PC-9 (cell line): ENCODE results near the gene TMEM187. TPM values are rescaled to one million over a fixed set of nuclear protein-coding genes. Genes with fewer than 3 reads are reported as not detected.

Source experiments
- BruUV-seq: library from RNA; stranded (reverse); fragments of 400-500 nt; replicated peaks from 2 replicates; lab custom pipeline; 2021; lab: Mats Ljungman, UMichigan
- CTCF ChIA-PET: fragments of 300-600 bp; sonication (Branson Sonifier 250); formaldehyde crosslinking; loops from one replicate; lab custom pipeline; 2022; ENCODE audit warnings: antibody characterized with exemption; lab: Charles Lee
- POLR2A ChIA-PET: fragments of 300-600 bp; sonication (Branson Sonifier 250); formaldehyde crosslinking; loops from one replicate; lab custom pipeline; 2022; ENCODE audit warnings: antibody characterized with exemption; ENCODE audit not compliant: unreplicated experiment; lab: Charles Lee
- DNase-seq, 2 experiments: peaks; one replicate each; pipeline versions ENCODE4 v3.0.0 to v3.0.0-alpha.2; 2015 to 2022; ENCODE audit warnings: mixed read lengths in 1 of 2
- H2AFZ ChIP-seq: fragments of 200-600 bp; sonication (generic); 2 replicates; pipeline ENCODE4 v1.8.1; 2017; ENCODE audit warnings: antibody characterized with exemption
- H3F3A ChIP-seq: fragments of 200-600 bp; sonication (generic); 2 replicates; pipeline ENCODE4 v1.8.1; 2017; ENCODE audit warnings: antibody characterized with exemption, mild to moderate bottlenecking, low read depth; ENCODE audit not compliant: insufficient read depth
- H3K27ac ChIP-seq: fragments of 200-600 bp; sonication (generic); 2 replicates; pipeline ENCODE4 v1.6.1; 2016; ENCODE audit warnings: mixed run types
- H3K27me3 ChIP-seq: fragments of 200-600 bp; sonication (generic); 2 replicates; pipeline ENCODE4 v1.6.1; 2016; ENCODE audit warnings: low read depth, mixed run types; ENCODE audit not compliant: insufficient read depth
- H3K36me3 ChIP-seq: fragments of 200-600 bp; sonication (generic); 2 replicates; pipeline ENCODE4 v1.6.1; 2016; ENCODE audit warnings: low read depth, mixed run types
- H3K4me1 ChIP-seq: fragments of 200-600 bp; sonication (generic); replicated peaks from 2 replicates; pipeline ENCODE4 v1.6.1; 2016; ENCODE audit warnings: mixed run types; ENCODE audit not compliant: insufficient read depth
- H3K4me2 ChIP-seq: fragments of 200-600 bp; sonication (generic); 2 replicates; pipeline ENCODE4 v1.6.1; 2017; ENCODE audit warnings: mixed run types
- H3K4me3 ChIP-seq: fragments of 200-600 bp; sonication (generic); 2 replicates; pipeline ENCODE4 v1.6.1; 2016; ENCODE audit warnings: mixed run types
- H3K79me2 ChIP-seq: fragments of 200-600 bp; sonication (generic); 2 replicates; pipeline ENCODE4 v1.6.1; 2017; ENCODE audit warnings: low read depth, mixed run types
- H3K9me2 ChIP-seq: fragments of 200-600 bp; sonication (generic); 2 replicates; pipeline ENCODE4 v1.8.1; 2017; ENCODE audit warnings: mild to moderate bottlenecking; ENCODE audit not compliant: insufficient read depth
- H3K9me3 ChIP-seq: fragments of 200-600 bp; sonication (generic); 2 replicates; pipeline ENCODE4 v1.8.1; 2016; ENCODE audit warnings: low read depth; ENCODE audit not compliant: insufficient read depth
- H4K20me1 ChIP-seq: fragments of 200-600 bp; sonication (generic); 2 replicates; pipeline ENCODE4 v1.8.1; 2017; ENCODE audit not compliant: insufficient read depth
- EZH2 ChIP-seq: fragments of 200-600 bp; sonication (generic); IDR thresholded peaks from 2 replicates; pipeline ENCODE4 v1.8.0; 2017; ENCODE audit warnings: antibody characterized with exemption, low read depth
- intact Hi-C: fragments of 100-400 bp; cut with micrococcal nuclease; formaldehyde crosslinking; loops from one replicate; pipeline ENCODE4 v1.10.0; 2022; ENCODE audit not compliant: unreplicated experiment
- total RNA-seq: library from RNA; stranded (reverse); gene quantifications from 2 replicates; pipeline ENCODE4 v1.2.3, GENCODE V29; 2021
- TF ChIP-seq, protein P1 (sequence below): fragments of 200-600 bp; sonication (generic); conservative IDR thresholded peaks from 2 replicates; pipeline ENCODE4 v1.6.1; 2017; ENCODE audit warnings: mixed run types, antibody characterized with exemption, mild to moderate bottlenecking, moderate library complexity

TMEM187 gene
- total RNA-seq, 1 experiment from 2014 or later: 20.1 TPM

DNA sequence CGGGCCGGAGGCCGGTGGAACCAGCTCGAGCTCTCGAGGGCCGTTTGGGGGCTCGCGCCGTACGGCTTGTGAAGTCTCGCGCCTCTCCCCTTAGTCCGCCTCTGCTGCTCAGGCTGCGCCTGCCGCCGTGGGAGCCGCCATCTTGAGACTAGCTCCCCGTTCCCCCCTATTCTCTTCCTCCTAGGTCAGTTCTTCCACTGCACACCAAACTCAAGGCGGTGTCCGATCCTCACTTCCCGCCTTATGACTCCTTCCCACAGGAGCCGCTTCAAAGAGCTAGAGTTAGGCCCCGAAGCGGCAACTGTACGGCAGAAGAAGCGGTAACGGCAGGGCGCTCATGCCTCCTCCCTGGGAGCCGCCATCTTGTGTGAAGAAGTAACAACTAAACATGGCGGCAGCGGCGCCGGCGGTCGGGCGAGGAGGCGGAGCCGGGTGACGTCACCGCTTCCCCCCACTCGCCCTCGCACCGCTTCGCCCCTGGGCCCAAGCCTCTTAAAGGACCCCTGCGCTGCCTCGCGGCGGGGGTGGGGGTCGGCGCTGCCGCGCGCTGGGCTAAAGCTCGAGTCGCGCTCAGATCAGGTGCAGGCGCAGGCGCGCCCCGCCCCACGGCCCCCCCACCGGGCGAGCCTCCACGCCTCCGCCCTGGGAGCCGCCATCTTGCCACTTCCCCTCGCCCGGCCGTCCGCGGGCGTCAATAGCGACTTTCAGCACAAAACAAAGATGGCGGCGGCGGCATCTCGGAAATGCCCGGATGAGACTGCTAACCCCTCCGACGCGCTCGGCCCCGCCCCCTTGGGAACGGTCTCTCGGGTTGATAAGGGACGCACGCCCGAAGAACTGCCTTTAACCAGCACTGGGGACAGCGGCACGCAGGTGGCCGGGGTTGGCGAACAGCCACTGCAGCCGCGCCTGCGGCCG, 845 bp upstream of the TMEM187 start, which contains the start of gene HCFC1:
HCFC1 (minus strand) TSS at position 369 of the 918 bp plus-strand sequence. CDS start 978 bp downstream, outside the sequence.
- H3K79me2 ChIP-seq: peaks cover 55% of the 10 kb centered on the region
- H3K9me2 ChIP-seq: no peaks in the 10 kb centered on the region
- peaks cover 9% of the 10 kb centered on the region; the same call in 1 of the 2 replicates for H3F3A ChIP-seq
- no peaks in the 10 kb centered on the region for H3K9me3 ChIP-seq
- no peaks in the 10 kb centered on the region for H3K27me3 ChIP-seq
- BruUV-seq: no TSS peak
- ChIA-PET POLR2A (interaction anchor here (0.5 to 1.0 kb wide), 4 partner anchors 27 to 519 kb away, joined by 4 to 22 read pairs (median 8); partner anchors contain the start of genes AVPR2 and SLC10A3), CTCF (no interaction called here)
- peaks cover 31% of the 10 kb centered on the region for H4K20me1 ChIP-seq
- H3K4me3 ChIP-seq: peak within 1 kb of the TSS; percentile 92
- peak within 1 kb of the TSS; percentile 89 for H3K4me2 ChIP-seq
- H3K36me3 ChIP-seq: no peaks in the 10 kb centered on the region
- peak within 1 kb of the TSS; percentile 99 for H3K27ac ChIP-seq
- peak; percentile 75 to 90 for DNase-seq
- H3K4me1 ChIP-seq: peaks cover 13% of the 10 kb centered on the region
- H2AFZ ChIP-seq: peak within 1 kb of the TSS; percentile 55
- TF ChIP-seq, protein P1, sequence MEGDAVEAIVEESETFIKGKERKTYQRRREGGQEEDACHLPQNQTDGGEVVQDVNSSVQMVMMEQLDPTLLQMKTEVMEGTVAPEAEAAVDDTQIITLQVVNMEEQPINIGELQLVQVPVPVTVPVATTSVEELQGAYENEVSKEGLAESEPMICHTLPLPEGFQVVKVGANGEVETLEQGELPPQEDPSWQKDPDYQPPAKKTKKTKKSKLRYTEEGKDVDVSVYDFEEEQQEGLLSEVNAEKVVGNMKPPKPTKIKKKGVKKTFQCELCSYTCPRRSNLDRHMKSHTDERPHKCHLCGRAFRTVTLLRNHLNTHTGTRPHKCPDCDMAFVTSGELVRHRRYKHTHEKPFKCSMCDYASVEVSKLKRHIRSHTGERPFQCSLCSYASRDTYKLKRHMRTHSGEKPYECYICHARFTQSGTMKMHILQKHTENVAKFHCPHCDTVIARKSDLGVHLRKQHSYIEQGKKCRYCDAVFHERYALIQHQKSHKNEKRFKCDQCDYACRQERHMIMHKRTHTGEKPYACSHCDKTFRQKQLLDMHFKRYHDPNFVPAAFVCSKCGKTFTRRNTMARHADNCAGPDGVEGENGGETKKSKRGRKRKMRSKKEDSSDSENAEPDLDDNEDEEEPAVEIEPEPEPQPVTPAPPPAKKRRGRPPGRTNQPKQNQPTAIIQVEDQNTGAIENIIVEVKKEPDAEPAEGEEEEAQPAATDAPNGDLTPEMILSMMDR: no peak
- TF ChIP-seq EZH2: no peak
- intact Hi-C loops: loop anchor here (1.0 to 2.0 kb wide), 4 partner anchors 31 to 576 kb away; partner anchors contain the start of genes EMD, IKBKG and MECP2

DNA sequence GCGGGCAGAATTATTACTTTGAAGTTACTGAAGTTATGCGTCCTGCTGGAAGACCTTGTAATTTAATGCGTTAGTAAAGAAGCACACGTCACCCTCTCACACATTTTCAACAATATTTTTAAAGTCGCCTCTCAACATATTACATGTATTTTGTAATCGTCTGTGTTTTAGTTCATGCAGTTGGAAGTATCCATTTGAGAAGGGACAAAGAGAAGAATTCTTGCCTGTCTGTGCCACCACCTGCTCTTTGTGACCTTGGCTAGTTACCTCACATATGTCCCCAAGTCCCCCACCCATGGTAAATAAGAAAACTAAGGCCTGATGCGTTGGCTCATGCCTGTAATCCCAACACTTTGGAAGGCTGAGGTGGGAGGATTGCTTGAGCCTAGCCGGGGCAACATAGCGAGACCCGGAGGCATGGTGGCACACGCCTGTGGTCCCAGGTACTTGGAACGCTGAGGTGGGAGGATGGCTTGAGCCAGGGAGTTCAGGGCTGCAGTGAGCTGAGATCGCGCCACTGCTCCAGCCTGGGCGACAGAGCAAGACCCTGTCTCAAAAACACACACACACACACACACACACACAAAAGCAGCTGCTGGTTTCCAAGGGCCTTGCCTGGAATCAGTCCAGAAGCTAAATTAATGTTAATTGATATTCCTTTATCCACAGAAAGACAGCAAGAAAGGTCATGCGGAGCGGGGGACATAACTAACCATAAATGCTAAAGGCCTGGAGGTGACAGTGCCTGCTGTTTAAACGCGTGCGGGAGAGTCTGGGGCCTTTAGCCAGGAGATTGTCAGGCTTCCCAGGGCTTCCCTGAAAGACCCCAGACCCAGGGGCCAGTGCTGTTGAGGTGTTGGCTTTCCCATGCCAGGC, 811 bp downstream of the TMEM187 start:
- Histone ChIP-seq H3K4me1 (peaks cover 13% of the 10 kb centered on the region), H2AFZ (0 out of 2 replicates have a peak overlapping the region, but pooled peaks have one; percentile 12), H3K27ac (peak overlapping the region; percentile 99), H4K20me1 (peaks cover 15% of the 10 kb centered on the region), H3K79me2 (peaks cover 39% of the 10 kb centered on the region), H3K9me2 (no peaks in the 10 kb centered on the region), H3K27me3 (no peaks in the 10 kb centered on the region), H3K9me3 (no peaks in the 10 kb centered on the region), H3K4me3 (peak overlapping the region; percentile 56), H3F3A (peaks cover 9% of the 10 kb centered on the region; the same call in 1 of the 2 replicates), H3K4me2 (peak overlapping the region; percentile 78), H3K36me3 (no peaks in the 10 kb centered on the region)
- no peak for TF ChIP-seq EZH2
- TF ChIP-seq, protein P1: no peak
- ChIA-PET POLR2A (interaction anchor here (0.7 kb wide), 1 partner anchor 622 kb away, joined by 3 read pairs; no protein-coding TSS in a partner anchor), CTCF (no interaction called here)
- peak in 1 of 2 experiments; percentile 36 for DNase-seq
- BruUV-seq: TSS peak; percentile 55
- intact Hi-C loops: no loop called here
